Natural killer cell (primary cell): Measurements from ENCODE around the gene FAM117A. TPM values are rescaled to one million over a fixed set of nuclear protein-coding genes. Genes with fewer than 3 reads are reported as not detected.

Experiments used
- ATAC-seq, 3 donors: fragments of 150-1000 bp in 2 of 3; fragments of 200-7000 bp in 1 of 3; cut with Tn5 transposase; 1 replicate in 1 of 3; 2 replicates in 2 of 3; pipeline ENCODE4 v1.10.0; 2021; ENCODE audit warnings: mild to moderate bottlenecking in 2 of 3, moderate library complexity in 2 of 3
- DNase-seq, 2 donors: peaks; one replicate each; pipeline versions ENCODE4 v3.0.0 to v3.0.0-alpha.2; 2013 to 2021; ENCODE audit warnings: mixed read lengths in 1 of 2
- H3K27ac ChIP-seq: one replicate; pipeline ENCODE4 v1.5.1; 2013; ENCODE audit warnings: mild to moderate bottlenecking, low read length
- H3K27me3 ChIP-seq: one replicate; pipeline ENCODE4 v1.6.1; 2013; ENCODE audit warnings: low read length; ENCODE audit not compliant: control insufficient read depth, insufficient read depth
- H3K36me3 ChIP-seq: one replicate; pipeline ENCODE4 v1.6.1; 2013; ENCODE audit warnings: low read length; ENCODE audit not compliant: control insufficient read depth, insufficient read depth
- H3K4me1 ChIP-seq: one replicate; pipeline ENCODE4 v1.6.1; 2013; ENCODE audit warnings: low read length; ENCODE audit not compliant: control insufficient read depth, insufficient read depth
- H3K4me3 ChIP-seq: one replicate; pipeline ENCODE4 v1.5.1; 2013; ENCODE audit warnings: low read length
- H3K9me3 ChIP-seq: one replicate; pipeline ENCODE4 v1.6.1; 2013; ENCODE audit warnings: low read length; ENCODE audit not compliant: control insufficient read depth, insufficient read depth
- H3K27ac Mint-ChIP-seq, 2 donors: one replicate each; pipeline ENCODE4 v1.8.0; 2022; ENCODE audit warnings: mild to moderate bottlenecking in 2 of 2, mixed read lengths in 2 of 2, moderate library complexity in 1 of 2
- H3K27me3 Mint-ChIP-seq, 2 donors: one replicate each; pipeline ENCODE4 v1.8.0; 2022; ENCODE audit warnings: low read depth in 2 of 2, mixed read lengths in 2 of 2
- H3K36me3 Mint-ChIP-seq: one replicate; pipeline ENCODE4 v1.8.0; 2022; ENCODE audit warnings: mixed read lengths
- H3K4me1 Mint-ChIP-seq, 2 donors: one replicate each; pipeline ENCODE4 v1.8.0; 2022; ENCODE audit warnings: mixed read lengths in 2 of 2
- H3K4me3 Mint-ChIP-seq: one replicate; pipeline ENCODE4 v1.8.0; 2022; ENCODE audit warnings: mild to moderate bottlenecking, moderate library complexity, mixed read lengths
- H3K9me3 Mint-ChIP-seq, 2 donors: one replicate each; pipeline ENCODE4 v1.8.0; 2022; ENCODE audit warnings: mixed read lengths in 2 of 2
- WGBS: methylation state at CpG from one replicate; pipeline ENCODE4 v1.1.7; 2013; ENCODE audit warnings: missing lambda C conversion rate; ENCODE audit not compliant: insufficient coverage; 5-methylcytosine and 5-hydroxymethylcytosine counted together
- intact Hi-C: fragments of 100-400 bp; cut with micrococcal nuclease; formaldehyde crosslinking; loops from one replicate; pipeline ENCODE4 v1.14.2; 2022
- total RNA-seq, 4 donors: library from RNA; stranded (reverse); fragments of 120-200 nt in 1 of 4; gene quantifications; one replicate each; pipeline versions ENCODE4 v1.2.3 to v1.2.4, GENCODE V29; 2013 to 2022
- TF ChIP-seq, protein P1 (sequence below): fragments of 200-600 bp; IDR thresholded peaks from one replicate; pipeline ENCODE4 v1.8.0; 2022; ENCODE audit warnings: antibody characterized with exemption

The FAM117A gene
- total RNA-seq, 3 donors from 2014 or later (not counting 1 experiment from before 2014, with no cell fraction given), result 55.2 to 88.4 (median 79.2) TPM

GRCh38 chr17:49677933-49678847 is 85.7 kb downstream of the FAM117A start, which contains the start of gene SPOP:
Gene SPOP, minus strand, starts transcription at chr17:49678097. Its CDS starts 55,287 bp downstream, at chr17:49622810.
- Histone ChIP-seq H3K27me3 (no peaks in the 10 kb centered on the region), H3K36me3 (peaks cover 11% of the 10 kb centered on the region), H3K9me3 (no peaks in the 10 kb centered on the region), H3K27ac (peak within 1 kb of the TSS; percentile 99), H3K4me1 (peaks cover 18% of the 10 kb centered on the region), H3K4me3 (peak within 1 kb of the TSS; percentile 88)
- Mint-ChIP-seq H3K36me3 (no peaks in the 10 kb centered on the region), H3K27ac (peak within 1 kb of the TSS; percentile 97 to 98), H3K4me3 (peak within 1 kb of the TSS; percentile 97), H3K27me3 (peaks cover 0 to 2% of the 10 kb centered on the region in 2 donors), H3K4me1 (peaks cover 43 to 45% of the 10 kb centered on the region in 2 donors), H3K9me3 (no peaks in the 10 kb centered on the region)
- WGBS, result 11% methylated on average over 49 of the region's 53 CpGs
- TF ChIP-seq, protein P1, sequence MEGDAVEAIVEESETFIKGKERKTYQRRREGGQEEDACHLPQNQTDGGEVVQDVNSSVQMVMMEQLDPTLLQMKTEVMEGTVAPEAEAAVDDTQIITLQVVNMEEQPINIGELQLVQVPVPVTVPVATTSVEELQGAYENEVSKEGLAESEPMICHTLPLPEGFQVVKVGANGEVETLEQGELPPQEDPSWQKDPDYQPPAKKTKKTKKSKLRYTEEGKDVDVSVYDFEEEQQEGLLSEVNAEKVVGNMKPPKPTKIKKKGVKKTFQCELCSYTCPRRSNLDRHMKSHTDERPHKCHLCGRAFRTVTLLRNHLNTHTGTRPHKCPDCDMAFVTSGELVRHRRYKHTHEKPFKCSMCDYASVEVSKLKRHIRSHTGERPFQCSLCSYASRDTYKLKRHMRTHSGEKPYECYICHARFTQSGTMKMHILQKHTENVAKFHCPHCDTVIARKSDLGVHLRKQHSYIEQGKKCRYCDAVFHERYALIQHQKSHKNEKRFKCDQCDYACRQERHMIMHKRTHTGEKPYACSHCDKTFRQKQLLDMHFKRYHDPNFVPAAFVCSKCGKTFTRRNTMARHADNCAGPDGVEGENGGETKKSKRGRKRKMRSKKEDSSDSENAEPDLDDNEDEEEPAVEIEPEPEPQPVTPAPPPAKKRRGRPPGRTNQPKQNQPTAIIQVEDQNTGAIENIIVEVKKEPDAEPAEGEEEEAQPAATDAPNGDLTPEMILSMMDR, result no peak
- intact Hi-C loops, result loop anchor here (1.0 to 2.0 kb wide), 5 partner anchors 18 to 110 kb away; partner anchors contain the start of gene KAT7
- DNase-seq, result peak; percentile 96 to 100
- peak; percentile 92 to 99 (median 93) for ATAC-seq

DNA sequence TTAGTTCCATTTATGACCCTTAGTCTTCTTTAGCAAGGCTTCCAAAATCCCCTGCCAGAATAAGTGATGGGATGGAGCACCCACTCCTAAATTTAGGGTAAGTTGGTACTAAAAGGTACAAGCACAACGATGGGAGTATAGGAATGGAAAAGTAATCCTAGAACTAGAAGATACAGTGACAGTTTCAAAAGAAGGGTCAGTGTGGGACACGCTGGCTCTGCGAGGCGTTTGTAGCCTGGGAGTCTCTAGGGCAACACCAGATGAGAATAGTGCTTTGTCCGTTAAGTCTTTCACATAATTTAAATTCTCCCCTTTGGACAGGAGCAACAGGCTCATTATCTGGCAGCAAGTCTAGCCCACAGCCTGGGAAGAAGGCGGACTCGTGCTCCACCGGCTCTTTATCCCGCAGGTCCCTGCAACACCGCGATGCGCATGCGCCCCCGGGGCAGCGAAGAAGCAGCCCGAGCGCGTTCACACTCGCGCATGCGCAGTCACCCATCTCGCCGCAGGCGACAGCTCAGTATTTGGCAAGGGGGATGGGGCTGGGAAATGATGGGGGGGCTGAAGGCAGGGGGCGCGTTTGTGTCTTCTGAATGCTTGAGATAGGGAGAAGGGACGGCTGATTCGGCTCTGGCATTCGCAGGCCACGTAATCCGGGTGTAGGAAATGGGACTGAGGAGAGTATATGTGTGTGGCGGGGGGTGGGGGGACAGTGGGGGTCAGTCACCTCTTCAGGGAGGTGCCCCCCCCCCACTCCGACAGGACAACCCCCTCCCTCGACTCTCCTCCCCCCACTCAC is 86.6 kb downstream of the FAM117A start:
- peaks cover 21% of the 10 kb centered on the region for H3K4me1 ChIP-seq
- WGBS, result under 1% methylated on average over 29 of the region's 34 CpGs

DNA sequence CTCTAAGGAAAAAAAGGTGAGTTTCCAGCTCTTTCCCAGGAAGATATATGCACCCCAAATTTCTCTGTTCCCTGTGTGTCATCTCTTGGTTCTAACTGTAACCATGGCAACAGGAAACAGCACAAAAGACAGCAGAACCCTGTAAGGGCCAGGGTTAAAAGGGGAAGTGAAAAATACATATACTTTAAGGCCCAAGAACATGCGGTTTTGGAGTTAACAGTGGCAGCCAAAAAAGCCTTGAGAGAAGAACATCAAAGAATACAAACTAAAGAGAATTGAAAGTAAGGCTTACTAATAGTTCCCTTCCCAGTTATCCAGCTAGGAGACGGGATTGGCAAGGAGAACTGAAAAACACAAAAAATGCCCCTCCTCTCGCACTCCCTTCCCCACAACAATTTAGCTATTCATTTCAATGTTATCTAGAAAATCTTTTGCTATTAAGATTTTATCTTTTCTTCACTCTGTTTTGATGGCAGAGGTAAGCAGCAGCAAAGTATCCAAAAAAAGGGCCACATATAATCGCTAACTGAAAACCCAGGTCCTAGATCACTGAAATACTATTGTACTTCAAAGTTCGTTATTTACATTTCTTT is 87.6 kb downstream of the FAM117A start:
- peak overlapping the region; percentile 88 for H3K4me3 ChIP-seq

More for the DNA sequence above, 86.6 kb downstream of the FAM117A start:
- Mint-ChIP-seq H3K4me3 (peak overlapping the region; percentile 97), H3K27me3 (peaks cover 0 to 2% of the 10 kb centered on the region in 2 donors), H3K4me1 (peaks cover 50 to 51% of the 10 kb centered on the region in 2 donors), H3K27ac (peak overlapping the region; percentile 97 to 98), H3K36me3 (no peaks in the 10 kb centered on the region), H3K9me3 (no peaks in the 10 kb centered on the region)
- TF ChIP-seq, protein P1, result no peak
- intact Hi-C loops, result loop anchor here (2.0 kb wide), 1 partner anchor 61 kb away; no protein-coding TSS in a partner anchor
- no peaks in the 10 kb centered on the region for H3K27me3 ChIP-seq
- ATAC-seq (peak; percentile 53 to 70 (median 60)), DNase-seq (peak; percentile 97 to 99)
- H3K27ac ChIP-seq, result peak overlapping the region; percentile 99
- H3K4me3 ChIP-seq, result peak overlapping the region; percentile 88
- H3K36me3 ChIP-seq, result peaks cover 11% of the 10 kb centered on the region
- no peaks in the 10 kb centered on the region for H3K9me3 ChIP-seq

More for the DNA sequence above, 87.6 kb downstream of the FAM117A start:
- H3K4me1 Mint-ChIP-seq, result peaks cover 54 to 56% of the 10 kb centered on the region in 2 donors
- Histone ChIP-seq H3K27ac (peak overlapping the region; percentile 99), H3K4me1 (peaks cover 21% of the 10 kb centered on the region), H3K36me3 (peaks cover 11% of the 10 kb centered on the region), H3K9me3 (no peaks in the 10 kb centered on the region), H3K27me3 (no peaks in the 10 kb centered on the region)
- 21% methylated on average over 4 of the region's 5 CpGs for WGBS
- peak overlapping the region; percentile 97 for H3K4me3 Mint-ChIP-seq
- peak overlapping the region; percentile 97 to 98 for H3K27ac Mint-ChIP-seq
- no peaks in the 10 kb centered on the region for H3K36me3 Mint-ChIP-seq
- ATAC-seq (peak in 1 of 3 donors; percentile 16), DNase-seq (peak in 1 of 2 donors; percentile 87)
- no peaks in the 10 kb centered on the region for H3K9me3 Mint-ChIP-seq
- intact Hi-C loops, result loop anchor here (2.0 kb wide), 1 partner anchor 62 kb away; no protein-coding TSS in a partner anchor
- peaks cover 0 to 2% of the 10 kb centered on the region in 2 donors for H3K27me3 Mint-ChIP-seq
- TF ChIP-seq, protein P1, result no peak
